ENCODE data around the gene APOD.

The APOD gene

GRCh38 chr3:195584543-195584870 lies 767 bp upstream of the APOD start:
- DNase-seq, result no peak

- DNase-seq, result no peak
Measured at GRCh38 chr3:195582947-195583346, 793 bp downstream of the APOD start.

- no peak for DNase-seq
Measured at GRCh38 chr3:195580744-195581443, 2.8 kb downstream of the APOD start.

- no peak for DNase-seq
Measured at GRCh38 chr3:195579281-195579680, 4.5 kb downstream of the APOD start.

- no peak for DNase-seq
Measured at GRCh38 chr3:195578565-195578964, 5.2 kb downstream of the APOD start.

- DNase-seq, result no peak
Measured at GRCh38 chr3:195577645-195578177, 6.0 kb downstream of the APOD start.

- DNase-seq, result no peak
Measured at GRCh38 chr3:195574497-195575304, 9.0 kb downstream of the APOD start.

- DNase-seq, result no peak
Measured at GRCh38 chr3:195573611-195574496, 9.9 kb downstream of the APOD start.

- no peak for DNase-seq
Measured at GRCh38 chr3:195571361-195571760, 12.4 kb downstream of the APOD start.

GRCh38 chr3:195570912-195571311 lies 12.8 kb downstream of the APOD start:
- no peak for DNase-seq

- no peak for DNase-seq
Measured at GRCh38 chr3:195570344-195570743, 13.4 kb downstream of the APOD start.

- no peak for DNase-seq
Measured at GRCh38 chr3:195568630-195569029, 15.1 kb downstream of the APOD start.

GRCh38 chr3:195566797-195567196 lies 16.9 kb downstream of the APOD start:
- no peak for DNase-seq

- DNase-seq, result no peak
Measured at GRCh38 chr3:195565716-195566115, 18.0 kb downstream of the APOD start.

GRCh38 chr3:195563317-195563716 lies 20.4 kb downstream of the APOD start:
- no peak for DNase-seq

GRCh38 chr3:195559723-195560409 lies 23.9 kb downstream of the APOD start:
- DNase-seq, result no peak

- no peak for DNase-seq
Measured at GRCh38 chr3:195558602-195559001, 25.1 kb downstream of the APOD start.

- no peak for DNase-seq
Measured at GRCh38 chr3:195557322-195557721, 26.4 kb downstream of the APOD start.

GRCh38 chr3:195556390-195556789 lies 27.4 kb downstream of the APOD start:
- DNase-seq, result peak; percentile 62

GRCh38 chr3:195555110-195555509 lies 28.6 kb downstream of the APOD start:
- DNase-seq, result peak; percentile 50

GRCh38 chr3:195554458-195554857 lies 29.3 kb downstream of the APOD start:
- DNase-seq, result no peak

- DNase-seq, result no peak
Measured at GRCh38 chr3:195553268-195553667, 30.5 kb downstream of the APOD start.
